C4-2B (cell line): ENCODE measurements around the gene FCHSD2.

ENCODE experiments used
- H3K27ac ChIP-seq: fragments of 450-650 bp; 2 replicates; pipeline ENCODE4 v1.5.1; 2017
- CTCF ChIP-seq: fragments of 450-650 bp; conservative IDR thresholded peaks from 2 replicates; pipeline ENCODE4 v1.5.1; 2017; ENCODE audit warnings: mild to moderate bottlenecking
- ZFX ChIP-seq: fragments of 450-650 bp; IDR thresholded peaks from 2 replicates; pipeline ENCODE4 v1.6.1; 2017

Gene FCHSD2

GRCh38 chr11:72954860-72955259 lies 187.3 kb downstream of the FCHSD2 start:
- TF ChIP-seq CTCF, result no peak
- no peak for TF ChIP-seq ZFX
- H3K27ac ChIP-seq, result no peak overlapping the region

GRCh38 chr11:72953637-72954036 lies 188.5 kb downstream of the FCHSD2 start:
- no peak overlapping the region for H3K27ac ChIP-seq
- TF ChIP-seq ZFX (no peak), CTCF (no peak)

- no peak for TF ChIP-seq ZFX
- TF ChIP-seq CTCF, result no peak
- H3K27ac ChIP-seq, result no peak overlapping the region
Observed at GRCh38 chr11:72951888-72952287, 190.2 kb downstream of the FCHSD2 start.

- no peak overlapping the region for H3K27ac ChIP-seq
- TF ChIP-seq ZFX (no peak), CTCF (no peak)
Observed at GRCh38 chr11:72951193-72951592, 190.9 kb downstream of the FCHSD2 start.

GRCh38 chr11:72950685-72951084 lies 191.4 kb downstream of the FCHSD2 start:
- H3K27ac ChIP-seq, result no peak overlapping the region
- no peak for TF ChIP-seq ZFX
- TF ChIP-seq CTCF, result no peak

GRCh38 chr11:72947229-72947628 lies 194.9 kb downstream of the FCHSD2 start:
- TF ChIP-seq ZFX (no peak), CTCF (no peak)
- no peak overlapping the region for H3K27ac ChIP-seq

- TF ChIP-seq CTCF (no peak), ZFX (no peak)
- no peak overlapping the region for H3K27ac ChIP-seq
Observed at GRCh38 chr11:72943664-72944063, 198.5 kb downstream of the FCHSD2 start.
